CD14-positive monocyte (primary cell): ENCODE measurements around the gene NLGN1. TPM values are rescaled to one million over a fixed set of nuclear protein-coding genes. Genes with fewer than 3 reads are reported as not detected.

Experiments used
- DNase-seq, 3 donors: peaks; one replicate each; pipeline ENCODE4 v3.0.0-alpha.2; 2011 to 2022
- H2AFZ ChIP-seq: 2 replicates; pipeline ENCODE4 v1.6.0; 2012; ENCODE audit warnings: mild to moderate bottlenecking, low read depth, low read length, inconsistent platforms; ENCODE audit not compliant: insufficient read depth, poor library complexity, severe bottlenecking
- H3K27ac ChIP-seq, 2 donors: 1 replicate in 1 of 2; 2 replicates in 1 of 2; pipeline ENCODE4 v1.5.1; 2012 to 2013; ENCODE audit warnings: low read length in 2 of 2, control low read depth in 1 of 2, inconsistent platforms in 1 of 2, low read depth in 1 of 2, mild to moderate bottlenecking in 1 of 2
- H3K27me3 ChIP-seq, 2 donors: one replicate each; pipeline versions ENCODE4 v1.6.0 to v1.6.1; 2011 to 2013; ENCODE audit warnings: low read length in 2 of 2; ENCODE audit not compliant: control insufficient read depth in 2 of 2, insufficient read depth in 2 of 2
- H3K36me3 ChIP-seq, 2 donors: replicated peaks in 1 of 2; 1 replicate in 1 of 2; 2 replicates in 1 of 2; pipeline versions ENCODE4 v1.5.1 to v1.6.1; 2012 to 2013; ENCODE audit warnings: low read length in 2 of 2, control low read depth in 1 of 2, inconsistent platforms in 1 of 2, mild to moderate bottlenecking in 1 of 2; ENCODE audit not compliant: insufficient read depth in 2 of 2, control insufficient read depth in 1 of 2
- H3K4me1 ChIP-seq, 2 donors: 1 replicate in 1 of 2; 2 replicates in 1 of 2; pipeline versions ENCODE4 v1.5.1 to v1.6.1; 2012 to 2013; ENCODE audit warnings: low read length in 2 of 2, control low read depth in 1 of 2, inconsistent platforms in 1 of 2, mild to moderate bottlenecking in 1 of 2, moderate library complexity in 1 of 2; ENCODE audit not compliant: insufficient read depth in 2 of 2, control insufficient read depth in 1 of 2
- H3K4me2 ChIP-seq: replicated peaks from 2 replicates; pipeline ENCODE3; 2012; ENCODE audit warnings: low read length, moderate library complexity, mild to moderate bottlenecking; ENCODE audit not compliant: poor library complexity, severe bottlenecking; ENCODE audit errors: extremely low read depth
- H3K4me3 ChIP-seq, 3 experiments: fragments of 200-600 bp in 1 of 3; sonication (generic) in 1 of 3; replicated peaks in 1 of 3; 1 replicate in 2 of 3; 2 replicates in 1 of 3; pipeline ENCODE4 v1.5.1; 2011 to 2013; ENCODE audit warnings: low read length in 3 of 3, mild to moderate bottlenecking in 3 of 3, control low read depth in 2 of 3, low read depth in 2 of 3, inconsistent platforms in 1 of 3, moderate library complexity in 1 of 3
- H3K79me2 ChIP-seq: 2 replicates; pipeline ENCODE4 v1.6.0; 2012; ENCODE audit warnings: mild to moderate bottlenecking, control low read depth, inconsistent platforms, low read length, moderate library complexity; ENCODE audit not compliant: insufficient read depth
- H3K9ac ChIP-seq: 2 replicates; pipeline ENCODE4 v1.6.0; 2017; ENCODE audit warnings: low read length, mild to moderate bottlenecking; ENCODE audit not compliant: insufficient read depth, poor library complexity, severe bottlenecking
- H3K9me3 ChIP-seq, 2 donors: replicated peaks in 1 of 2; 1 replicate in 1 of 2; 2 replicates in 1 of 2; pipeline versions ENCODE4 v1.5.1 to v1.6.1; 2012 to 2013; ENCODE audit warnings: low read length in 2 of 2, control low read depth in 1 of 2; ENCODE audit not compliant: control insufficient read depth in 1 of 2, insufficient read depth in 1 of 2
- H4K20me1 ChIP-seq: 2 replicates; pipeline ENCODE4 v1.6.0; 2012; ENCODE audit warnings: mild to moderate bottlenecking, low read length, control low read depth, moderate library complexity; ENCODE audit not compliant: insufficient read depth
- H3K27ac Mint-ChIP-seq, 7 donors: one replicate each; pipeline ENCODE4 v1.8.0; 2020; ENCODE audit warnings: mild to moderate bottlenecking in 7 of 7, mixed read lengths in 7 of 7, moderate library complexity in 6 of 7, inconsistent platforms in 2 of 7
- H3K27me3 Mint-ChIP-seq, 3 donors: one replicate each; pipeline ENCODE4 v1.8.0; 2021 to 2022; ENCODE audit warnings: low read depth in 3 of 3, mild to moderate bottlenecking in 3 of 3, mixed read lengths in 3 of 3, moderate library complexity in 3 of 3, inconsistent platforms in 1 of 3
- H3K36me3 Mint-ChIP-seq, 2 donors: one replicate each; pipeline ENCODE4 v1.8.0; 2020; ENCODE audit warnings: mixed read lengths in 2 of 2, inconsistent platforms in 1 of 2, mild to moderate bottlenecking in 1 of 2
- H3K4me1 Mint-ChIP-seq: one replicate; pipeline ENCODE4 v1.8.0; 2020; ENCODE audit warnings: mild to moderate bottlenecking, mixed read lengths
- H3K4me3 Mint-ChIP-seq, 2 donors: one replicate each; pipeline ENCODE4 v1.8.0; 2020; ENCODE audit warnings: mild to moderate bottlenecking in 2 of 2, mixed read lengths in 2 of 2, moderate library complexity in 1 of 2
- H3K9me3 Mint-ChIP-seq, 7 donors: one replicate each; pipeline ENCODE4 v1.8.0; 2020 to 2022; ENCODE audit warnings: mixed read lengths in 7 of 7, mild to moderate bottlenecking in 6 of 7, moderate library complexity in 6 of 7, inconsistent platforms in 2 of 7
- WGBS: methylation state at CpG from one replicate; pipeline ENCODE4 v1.1.5; 2013; ENCODE audit warnings: missing lambda C conversion rate; ENCODE audit not compliant: insufficient coverage; 5-methylcytosine and 5-hydroxymethylcytosine counted together
- intact Hi-C, 2 donors: fragments of 100-400 bp; cut with micrococcal nuclease; formaldehyde crosslinking; loops; one replicate each; pipeline versions ENCODE4 v1.15.0 to v1.15.1; 2023
- polyA plus RNA-seq, 3 donors: library from polyadenylated mRNA; depleted of rRNA in 1 of 3; unstranded in 2 of 3; stranded (reverse) in 1 of 3; fragments of 300-500 nt in 2 of 3; fragments of >200 nt in 1 of 3; fragmentation: Illumina TruSeq in 2 of 3; gene quantifications; 1 replicate in 2 of 3; 2 replicates in 1 of 3; pipeline ENCODE4 v1.2.3, GENCODE V29; 2012 to 2021
- TF ChIP-seq, protein P1 (sequence below): fragments of 200-600 bp; IDR thresholded peaks from one replicate; pipeline ENCODE4 v1.8.0; 2022; ENCODE audit warnings: antibody characterized with exemption, mild to moderate bottlenecking

Gene NLGN1
- polyA plus RNA-seq, 3 donors = not detected

- TF ChIP-seq, protein P1, sequence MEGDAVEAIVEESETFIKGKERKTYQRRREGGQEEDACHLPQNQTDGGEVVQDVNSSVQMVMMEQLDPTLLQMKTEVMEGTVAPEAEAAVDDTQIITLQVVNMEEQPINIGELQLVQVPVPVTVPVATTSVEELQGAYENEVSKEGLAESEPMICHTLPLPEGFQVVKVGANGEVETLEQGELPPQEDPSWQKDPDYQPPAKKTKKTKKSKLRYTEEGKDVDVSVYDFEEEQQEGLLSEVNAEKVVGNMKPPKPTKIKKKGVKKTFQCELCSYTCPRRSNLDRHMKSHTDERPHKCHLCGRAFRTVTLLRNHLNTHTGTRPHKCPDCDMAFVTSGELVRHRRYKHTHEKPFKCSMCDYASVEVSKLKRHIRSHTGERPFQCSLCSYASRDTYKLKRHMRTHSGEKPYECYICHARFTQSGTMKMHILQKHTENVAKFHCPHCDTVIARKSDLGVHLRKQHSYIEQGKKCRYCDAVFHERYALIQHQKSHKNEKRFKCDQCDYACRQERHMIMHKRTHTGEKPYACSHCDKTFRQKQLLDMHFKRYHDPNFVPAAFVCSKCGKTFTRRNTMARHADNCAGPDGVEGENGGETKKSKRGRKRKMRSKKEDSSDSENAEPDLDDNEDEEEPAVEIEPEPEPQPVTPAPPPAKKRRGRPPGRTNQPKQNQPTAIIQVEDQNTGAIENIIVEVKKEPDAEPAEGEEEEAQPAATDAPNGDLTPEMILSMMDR = no peak
- H3K9me3 ChIP-seq = peaks cover 0 to 4% of the 10 kb centered on the region in 2 donors
- H3K9me3 Mint-ChIP-seq = peaks cover 0 to 7% (median 5%) of the 10 kb centered on the region in 7 donors
- no peak overlapping the region for H3K27ac ChIP-seq
- WGBS = no CpG with 5 or more reads among the region's 5 CpGs
- peaks cover 0 to 2% (median 0%) of the 10 kb centered on the region in 3 donors for H3K27me3 Mint-ChIP-seq
- no peaks in the 10 kb centered on the region for H4K20me1 ChIP-seq
- DNase-seq = no peak
- intact Hi-C loops = no loop called here
- H3K27ac Mint-ChIP-seq = no peak overlapping the region
- no peaks in the 10 kb centered on the region for H3K4me1 Mint-ChIP-seq
- H3K79me2 ChIP-seq = no peaks in the 10 kb centered on the region
- H3K4me1 ChIP-seq = no peaks in the 10 kb centered on the region
- H3K9ac ChIP-seq = no peak overlapping the region
- no peaks in the 10 kb centered on the region for H3K36me3 ChIP-seq
- H3K27me3 ChIP-seq = no peaks in the 10 kb centered on the region
- H3K4me3 Mint-ChIP-seq = no peak overlapping the region
- H3K4me3 ChIP-seq = no peak overlapping the region
- H3K36me3 Mint-ChIP-seq = no peaks in the 10 kb centered on the region
- no peak overlapping the region for H2AFZ ChIP-seq
- H3K4me2 ChIP-seq = no peak overlapping the region
Observed at GRCh38 chr3:174197416-174197815, 799.9 kb downstream of the NLGN1 start.

- peaks cover 0 to 7% (median 5%) of the 10 kb centered on the region in 7 donors for H3K9me3 Mint-ChIP-seq
- no peak overlapping the region for H3K27ac Mint-ChIP-seq
- Histone ChIP-seq H3K4me3 (no peak overlapping the region), H2AFZ (no peak overlapping the region), H3K27me3 (no peaks in the 10 kb centered on the region), H3K79me2 (no peaks in the 10 kb centered on the region), H3K9me3 (peaks cover 0 to 4% of the 10 kb centered on the region in 2 donors), H3K4me1 (no peaks in the 10 kb centered on the region), H3K36me3 (no peaks in the 10 kb centered on the region), H3K9ac (no peak overlapping the region), H3K4me2 (no peak overlapping the region), H3K27ac (no peak overlapping the region), H4K20me1 (no peaks in the 10 kb centered on the region)
- no CpG with 5 or more reads among the region's 1 CpG for WGBS
- intact Hi-C loops = no loop called here
- peaks cover under 1% of the 10 kb centered on the region for H3K4me1 Mint-ChIP-seq
- no peak overlapping the region for H3K4me3 Mint-ChIP-seq
- peaks cover 0 to 2% (median 0%) of the 10 kb centered on the region in 3 donors for H3K27me3 Mint-ChIP-seq
- H3K36me3 Mint-ChIP-seq = no peaks in the 10 kb centered on the region
- TF ChIP-seq, protein P1 = no peak
- DNase-seq = no peak
Observed at GRCh38 chr3:174198199-174198598, 800.7 kb downstream of the NLGN1 start.
